ENCODE data around the gene LBHD2.

LBHD2 gene

DNA sequence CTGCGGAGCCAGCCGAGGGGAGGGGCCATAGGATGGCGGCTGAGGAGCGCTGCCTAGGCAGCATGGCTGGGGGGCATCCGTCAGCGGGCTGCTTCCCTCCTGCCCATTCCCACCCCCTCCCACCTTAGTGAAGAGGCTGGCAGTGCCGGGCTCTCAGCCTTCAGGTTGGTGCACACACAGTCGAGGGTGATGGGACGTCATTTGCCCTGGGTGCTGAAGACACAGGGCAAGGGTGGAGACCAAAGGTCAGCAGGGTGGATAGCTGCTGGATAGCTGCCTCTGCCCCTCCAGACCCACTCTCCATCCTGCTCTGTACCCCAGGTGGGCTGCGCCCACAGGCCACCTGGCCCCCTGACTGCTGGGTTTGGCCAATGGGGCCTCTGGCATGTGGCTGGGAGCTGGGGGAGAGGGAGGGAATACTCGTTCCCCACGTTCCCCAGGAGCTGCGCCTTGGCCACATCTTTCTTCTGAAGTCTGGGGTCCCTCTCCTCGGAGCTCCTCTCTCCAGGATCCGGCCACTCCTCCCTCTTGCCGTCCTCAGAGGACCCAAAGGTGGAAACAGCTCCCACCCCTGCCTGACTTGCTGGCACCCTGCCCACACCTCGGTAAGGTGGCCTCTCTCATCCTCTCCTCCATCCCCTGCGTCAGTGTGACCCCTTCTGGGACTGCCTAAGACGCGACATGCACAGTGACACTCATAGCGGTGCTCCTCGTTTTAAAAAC lies 15.5 kb upstream of the LBHD2 start:
- DNase-seq (ENCODE audit: low spot score) = no peak

- no peak for DNase-seq (ENCODE audit: low spot score)
Measured at GRCh38 chr14:103070263-103070885, 13.6 kb upstream of the LBHD2 start.

- no peak for DNase-seq (ENCODE audit: low spot score)
Measured at GRCh38 chr14:103070971-103071542, 13.0 kb upstream of the LBHD2 start.

DNA sequence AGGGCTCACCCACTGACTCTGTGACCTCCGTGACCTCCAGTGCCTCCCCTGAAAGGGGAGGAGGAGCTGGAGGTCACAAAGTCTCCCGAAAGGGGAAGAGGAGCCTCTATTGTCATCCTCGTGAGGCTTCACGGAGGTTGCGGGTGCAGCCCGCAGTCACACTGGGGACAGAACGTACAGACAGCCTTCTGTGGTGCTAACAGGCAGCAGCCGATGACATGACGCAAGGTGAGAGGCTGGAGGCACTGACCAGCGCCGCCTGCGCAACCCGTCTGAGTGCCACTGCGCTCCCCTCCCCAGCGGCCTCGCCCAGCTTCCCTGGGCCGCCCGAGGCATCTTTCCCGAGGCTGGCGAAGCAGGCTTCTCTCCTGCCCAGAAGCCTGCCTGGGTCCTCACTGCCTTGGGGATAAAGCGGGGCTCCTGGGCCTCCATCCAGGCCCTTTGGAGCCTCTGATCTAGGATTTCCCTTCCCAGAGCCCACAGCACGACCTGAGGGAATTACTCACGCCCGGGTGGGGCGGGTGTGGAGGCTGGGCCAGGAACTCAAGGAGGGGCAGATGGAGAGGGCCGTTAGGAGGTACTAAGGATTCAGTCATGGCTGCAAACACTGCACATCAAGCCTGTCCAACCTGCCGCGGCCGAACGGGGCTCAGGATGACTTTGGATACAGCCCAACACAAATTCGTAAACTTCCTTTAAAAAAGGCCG lies 12.3 kb upstream of the LBHD2 start:
- DNase-seq (ENCODE audit: low spot score) = peak; percentile 66

GRCh38 chr14:103072595-103073366 lies 11.2 kb upstream of the LBHD2 start:
- peak; percentile 65 for DNase-seq (ENCODE audit: low spot score)

DNA sequence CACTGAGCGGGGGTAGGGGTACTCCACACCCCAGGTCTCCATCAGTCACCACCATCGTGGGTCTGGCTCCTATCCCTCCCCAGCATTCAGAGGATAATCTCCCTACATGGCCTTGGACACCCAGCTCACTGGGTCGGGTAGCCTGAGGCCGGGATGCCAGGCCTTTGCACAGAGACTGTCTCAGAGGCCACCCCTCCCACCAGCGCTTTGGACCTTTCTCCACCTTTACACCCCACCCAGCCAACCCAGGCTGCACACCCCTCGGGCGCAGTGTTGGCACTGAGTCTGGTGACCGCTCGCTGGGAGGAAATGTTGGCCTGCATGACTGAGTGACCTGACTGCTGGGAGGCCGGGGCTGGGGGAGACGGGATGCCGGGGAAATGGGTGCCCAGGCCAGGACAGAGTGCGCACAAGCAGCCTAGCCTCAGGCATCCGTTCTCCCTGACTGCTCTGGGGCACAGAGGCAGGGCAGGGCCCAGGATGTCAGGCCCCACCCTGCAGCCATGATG lies 10.6 kb upstream of the LBHD2 start:
- no peak for DNase-seq (ENCODE audit: low spot score)

- no peak for DNase-seq (ENCODE audit: low spot score)
Measured at GRCh38 chr14:103073876-103074728, 9.9 kb upstream of the LBHD2 start.

DNA sequence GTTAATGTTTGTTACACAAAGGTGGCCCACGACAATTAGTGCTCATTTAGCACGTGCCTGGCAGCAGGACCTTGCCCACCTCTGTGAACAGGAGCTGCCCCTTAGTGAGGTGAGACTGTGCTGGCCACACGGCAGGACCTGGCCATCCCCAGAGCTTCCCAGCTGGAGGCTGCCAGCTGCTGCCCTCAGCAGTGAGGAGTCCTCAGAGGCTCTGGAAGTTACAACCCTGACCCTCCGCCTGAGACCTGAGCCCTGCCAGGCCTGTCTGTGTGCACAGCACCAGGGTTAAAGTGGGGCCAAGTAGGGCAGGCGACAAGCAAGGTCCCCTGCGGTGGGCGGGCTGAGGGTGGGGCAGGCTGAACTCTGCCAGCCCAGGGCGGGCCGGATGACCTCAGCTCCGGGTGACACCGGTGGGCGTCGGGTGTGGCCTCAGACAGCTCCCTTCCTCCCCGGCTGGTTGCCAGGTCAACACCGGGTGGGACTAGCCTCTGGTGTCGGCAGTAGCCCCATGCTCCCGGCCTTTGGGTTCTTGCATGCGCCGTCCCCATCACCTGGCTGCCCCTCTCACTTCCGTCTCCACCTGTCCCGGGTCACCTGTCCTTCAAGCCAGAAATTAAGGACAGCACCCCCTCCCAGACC lies 9.2 kb upstream of the LBHD2 start:
- DNase-seq (ENCODE audit: low spot score) = peak; percentile 87

DNA sequence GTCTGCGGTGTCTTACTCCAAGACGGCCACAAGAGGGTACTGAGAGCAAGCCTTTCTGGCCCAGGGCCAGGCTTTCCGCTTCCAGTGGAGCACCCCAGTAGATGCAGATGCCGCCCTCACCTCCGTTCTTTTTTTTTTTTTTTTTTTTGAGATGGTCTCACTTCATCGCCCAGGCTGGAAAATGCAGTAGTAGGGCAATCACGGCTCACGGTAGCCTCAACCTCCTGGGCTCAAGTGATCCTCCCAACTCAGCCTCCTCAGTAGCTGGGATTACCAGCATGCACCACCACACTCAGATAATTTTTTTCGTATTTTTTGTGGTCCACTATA lies 5.6 kb upstream of the LBHD2 start:
- DNase-seq (ENCODE audit: low spot score) = peak; percentile 78

- no peak for DNase-seq (ENCODE audit: low spot score)
Measured at GRCh38 chr14:103078860-103079587, 5.0 kb upstream of the LBHD2 start.

DNA sequence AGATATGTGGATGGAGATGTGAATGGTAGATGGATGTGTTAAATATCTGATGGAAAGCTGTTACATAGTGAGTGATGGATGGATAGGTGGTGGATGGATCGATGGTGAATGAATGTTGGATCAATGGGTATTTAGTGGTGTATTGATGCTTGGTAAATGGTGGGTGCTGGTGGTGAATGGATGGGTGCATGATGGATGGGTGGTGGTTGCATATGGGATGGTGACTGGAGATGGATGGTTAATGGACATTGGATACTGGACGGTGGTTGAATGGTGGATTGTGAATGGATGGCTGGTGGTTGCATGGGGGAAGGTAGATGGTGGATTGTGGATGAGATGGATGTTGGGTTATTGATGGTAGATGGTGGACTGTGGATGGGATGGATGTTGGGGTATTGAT lies 2.1 kb upstream of the LBHD2 start:
- DNase-seq (ENCODE audit: low spot score) = no peak

- DNase-seq (ENCODE audit: low spot score) = no peak
Measured at GRCh38 chr14:103085106-103086091, 1.4 kb downstream of the LBHD2 start.

- no peak for DNase-seq (ENCODE audit: low spot score)
Measured at GRCh38 chr14:103086771-103087342, 2.8 kb downstream of the LBHD2 start.

DNA sequence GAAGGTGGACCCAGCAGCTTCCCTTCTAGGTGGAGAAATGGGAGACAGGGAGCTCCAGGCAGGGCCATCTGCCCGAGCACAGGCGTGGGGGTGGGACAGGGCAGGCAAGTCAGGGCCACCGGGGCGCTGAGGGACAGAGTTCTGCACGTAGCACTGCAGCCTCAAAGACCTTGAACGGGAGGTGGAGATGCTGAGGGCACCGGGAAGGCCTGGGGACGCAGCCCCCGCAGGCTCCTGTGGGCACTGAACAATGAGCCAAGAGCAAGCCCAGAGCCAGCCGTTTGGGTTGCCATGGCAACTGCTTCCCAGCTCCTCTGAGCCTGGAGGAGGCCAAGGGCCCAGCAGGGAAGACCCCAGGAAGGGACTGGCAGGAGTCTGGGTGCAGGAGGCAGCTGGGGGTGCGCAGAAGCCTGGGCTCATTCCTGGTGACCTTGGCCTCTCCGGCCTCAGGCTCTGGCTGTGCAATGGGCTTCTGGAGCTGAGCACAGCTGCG lies 3.4 kb downstream of the LBHD2 start:
- no peak for DNase-seq (ENCODE audit: low spot score)

GRCh38 chr14:103088921-103089320 lies 4.9 kb downstream of the LBHD2 start:
- DNase-seq (ENCODE audit: low spot score) = no peak

- DNase-seq (ENCODE audit: low spot score) = no peak
Measured at GRCh38 chr14:103089386-103090335, 5.7 kb downstream of the LBHD2 start.

- no peak for DNase-seq (ENCODE audit: low spot score)
Measured at GRCh38 chr14:103090481-103091020, 6.5 kb downstream of the LBHD2 start.

Data from LoVo (cell line).